ENCODE data around the gene CEP135. TPM values are rescaled to one million over a fixed set of nuclear protein-coding genes. Genes with fewer than 3 reads are reported as not detected.

The CEP135 gene
- total RNA-seq, 2 experiments from 2014 or later: 21.6 to 32.7 TPM

GRCh38 chr4:56078866-56079265 is 130.1 kb downstream of the CEP135 start:
- no peaks in the 10 kb centered on the region for H4K20me1 ChIP-seq (ENCODE audit: insufficient read depth, low read length)
- DNase-seq (ENCODE audit: low spot score): no peak
- H3K36me3 ChIP-seq (ENCODE audit: insufficient read depth, low read length): 0 out of 2 replicates have a peak, but pooled peaks cover 3% of the 10 kb centered on the region
- no peak overlapping the region for H3K27ac ChIP-seq (ENCODE audit: low read depth, low read length, poor library complexity, severe bottlenecking)
- H3K79me2 ChIP-seq (ENCODE audit: insufficient read depth, low read depth, low read length): no peaks in the 10 kb centered on the region
- TF ChIP-seq EZH2phosphoT487 (IDR thresholded peaks at IDR 0.05; ENCODE audit: borderline replicate concordance, low read depth, low read length) (no peak), CTCF (conservative IDR thresholded peaks at IDR 0.05; ENCODE audit: low read length) (no peak)
- 0 out of 2 replicates have a peak, but pooled peaks cover 11% of the 10 kb centered on the region for H3K9me3 ChIP-seq (ENCODE audit: low read length)
- H3K4me3 ChIP-seq (ENCODE audit: low read depth, low read length, poor library complexity, severe bottlenecking): no peak overlapping the region
- no TSS peak for BruUV-seq (replicated peaks)
- no peak overlapping the region for H2AFZ ChIP-seq (ENCODE audit: low read length)
- H3K4me2 ChIP-seq (ENCODE audit: low read length): no peak overlapping the region
- ChIA-PET CTCF (ENCODE audit: unreplicated experiment) (no interaction called here), POLR2A (interaction anchor here (1.0 kb wide), 1 partner anchor 196 kb away, joined by 3 read pairs; no protein-coding TSS in a partner anchor)
- intact Hi-C loops (cut with micrococcal nuclease; ENCODE audit: unreplicated experiment): no loop called here
- H3K9me2 ChIP-seq (ENCODE audit: insufficient read depth, low read length): no peaks in the 10 kb centered on the region
- peaks cover 5% of the 10 kb centered on the region for H3K4me1 ChIP-seq (ENCODE audit: insufficient read depth, low read length, poor library complexity, severe bottlenecking)

- no peaks in the 10 kb centered on the region for H4K20me1 ChIP-seq (ENCODE audit: insufficient read depth, low read length)
- no TSS peak for BruUV-seq (replicated peaks)
- ChIA-PET POLR2A (no interaction called here), CTCF (ENCODE audit: unreplicated experiment) (no interaction called here)
- intact Hi-C loops (cut with micrococcal nuclease; ENCODE audit: unreplicated experiment): no loop called here
- H3K9me2 ChIP-seq (ENCODE audit: insufficient read depth, low read length): no peaks in the 10 kb centered on the region
- 0 out of 2 replicates have a peak, but pooled peaks cover 3% of the 10 kb centered on the region for H3K36me3 ChIP-seq (ENCODE audit: insufficient read depth, low read length)
- TF ChIP-seq EZH2phosphoT487 (IDR thresholded peaks at IDR 0.05; ENCODE audit: borderline replicate concordance, low read depth, low read length): no peak
- no peak for TF ChIP-seq CTCF (conservative IDR thresholded peaks at IDR 0.05; ENCODE audit: low read length)
- H3K9me3 ChIP-seq (ENCODE audit: low read length): 0 out of 2 replicates have a peak, but pooled peaks cover 11% of the 10 kb centered on the region
- no peak overlapping the region for H3K4me2 ChIP-seq (ENCODE audit: low read length)
- no peak overlapping the region for H3K4me3 ChIP-seq (ENCODE audit: low read depth, low read length, poor library complexity, severe bottlenecking)
- H3K79me2 ChIP-seq (ENCODE audit: insufficient read depth, low read depth, low read length): no peaks in the 10 kb centered on the region
- H2AFZ ChIP-seq (ENCODE audit: low read length): no peak overlapping the region
- H3K4me1 ChIP-seq (ENCODE audit: insufficient read depth, low read length, poor library complexity, severe bottlenecking): peaks cover 5% of the 10 kb centered on the region
- no peak for DNase-seq (ENCODE audit: low spot score)
- no peak overlapping the region for H3K27ac ChIP-seq (ENCODE audit: low read depth, low read length, poor library complexity, severe bottlenecking)
Observed at GRCh38 chr4:56080384-56080783, 131.6 kb downstream of the CEP135 start.

GRCh38 chr4:56082829-56083228 is 134.1 kb downstream of the CEP135 start:
- Histone ChIP-seq H3K4me3 (ENCODE audit: low read depth, low read length, poor library complexity, severe bottlenecking) (no peak overlapping the region), H3K4me1 (ENCODE audit: insufficient read depth, low read length, poor library complexity, severe bottlenecking) (peaks cover 5% of the 10 kb centered on the region), H3K79me2 (ENCODE audit: insufficient read depth, low read depth, low read length) (no peaks in the 10 kb centered on the region), H3K36me3 (ENCODE audit: insufficient read depth, low read length) (no peaks in the 10 kb centered on the region), H3K27ac (ENCODE audit: low read depth, low read length, poor library complexity, severe bottlenecking) (no peak overlapping the region), H4K20me1 (ENCODE audit: insufficient read depth, low read length) (no peaks in the 10 kb centered on the region), H3K4me2 (ENCODE audit: low read length) (no peak overlapping the region), H3K9me3 (ENCODE audit: low read length) (no peaks in the 10 kb centered on the region), H2AFZ (ENCODE audit: low read length) (no peak overlapping the region), H3K9me2 (ENCODE audit: insufficient read depth, low read length) (no peaks in the 10 kb centered on the region)
- no peak for TF ChIP-seq CTCF (conservative IDR thresholded peaks at IDR 0.05; ENCODE audit: low read length)
- TF ChIP-seq EZH2phosphoT487 (IDR thresholded peaks at IDR 0.05; ENCODE audit: borderline replicate concordance, low read depth, low read length): no peak
- BruUV-seq (replicated peaks): no TSS peak
- POLR2A ChIA-PET: interaction anchor here (0.6 to 2.1 kb wide), 4 partner anchors 13 to 270 kb away, joined by 3 to 6 read pairs (median 4); no protein-coding TSS in a partner anchor
- intact Hi-C loops (cut with micrococcal nuclease; ENCODE audit: unreplicated experiment): no loop called here
- CTCF ChIA-PET (ENCODE audit: unreplicated experiment): no interaction called here
- DNase-seq (ENCODE audit: low spot score): peak; percentile 26

All from OCI-LY7 (cell line).